HepG2 (cell line): ENCODE measurements around the gene CNOT10. TPM values are rescaled to one million over a fixed set of nuclear protein-coding genes. Genes with fewer than 3 reads are reported as not detected.

Experiments
- ATAC-seq: fragments of 200-7000 bp; cut with Tn5 transposase; 3 replicates; pipeline ENCODE4 v1.9.1; 2020; ENCODE audit warnings: mild to moderate bottlenecking, moderate library complexity
- BruUV-seq: library from RNA; stranded (reverse); fragments of 400-500 nt; replicated peaks from 2 replicates; lab custom pipeline; 2021; lab: Mats Ljungman, UMichigan
- CTCF ChIA-PET: fragments of 300-600 bp; formaldehyde crosslinking; extraction: SDS; loops from one replicate; lab custom pipeline; 2021; ENCODE audit warnings: low total read pairs, inconsistent platforms, low intra/inter-chr PET ratio; lab: Yijun Ruan, JAX
- POLR2A ChIA-PET: fragments of 350-600 bp; sonication (Branson Sonifier 250); formaldehyde crosslinking; loops from one replicate; lab custom pipeline; 2020; ENCODE audit warnings: antibody characterized with exemption, inconsistent platforms; lab: Yijun Ruan, JAX
- DNase-seq: peaks from one replicate; pipeline ENCODE4 v3.0.0-alpha.2; 2015; ENCODE audit warnings: low spot score
- FAIRE-seq: peaks from 3 replicates; lab custom pipeline; 2011; peaks lifted over from hg19 to GRCh38; lab: Jason Lieb, UNC
- H2AFZ ChIP-seq: one replicate; pipeline ENCODE4 v1.6.1; 2011; ENCODE audit warnings: low read length, inconsistent platforms
- H3K27ac ChIP-seq: fragments of 300-600 bp; 3 replicates; pipeline ENCODE4 v1.8.0; 2011; ENCODE audit warnings: mixed run types, mild to moderate bottlenecking, mixed read lengths, low read length, inconsistent platforms; ENCODE audit not compliant: insufficient read depth; ENCODE audit errors: extremely low read length
- H3K27me3 ChIP-seq, 2 experiments: fragments of 200-600 bp in 1 of 2; 2 replicates in 1 of 2; 3 replicates in 1 of 2; pipeline versions ENCODE4 v1.6.0 to v1.8.0; 2011; ENCODE audit warnings: low read length in 2 of 2, mild to moderate bottlenecking in 2 of 2, moderate library complexity in 2 of 2, inconsistent platforms in 1 of 2; ENCODE audit not compliant: insufficient read depth in 2 of 2, control insufficient read depth in 1 of 2
- H3K36me3 ChIP-seq, 2 experiments: fragments of 200-600 bp in 1 of 2; replicated peaks in 1 of 2; 2 replicates in 1 of 2; 3 replicates in 1 of 2; pipeline versions ENCODE4 v1.5.1 to v1.8.0; 2011; ENCODE audit warnings: low read length in 2 of 2, inconsistent platforms in 1 of 2; ENCODE audit not compliant: insufficient read depth in 2 of 2, control insufficient read depth in 1 of 2
- H3K4me1 ChIP-seq: 2 replicates; pipeline ENCODE4 v1.5.1; 2012; ENCODE audit warnings: low read length, inconsistent platforms; ENCODE audit not compliant: insufficient read depth
- H3K4me2 ChIP-seq: 2 replicates; pipeline ENCODE4 v1.6.0; 2011; ENCODE audit warnings: low read depth, low read length, inconsistent platforms
- H3K4me3 ChIP-seq, 3 experiments: fragments of 200-600 bp in 1 of 3; sonication (generic), shearing (Covaris generic) in 1 of 3; replicated peaks in 1 of 3; 2 replicates each; pipeline ENCODE4 v1.5.1; 2011 to 2016; ENCODE audit warnings: low read length in 3 of 3, inconsistent platforms in 2 of 3, low read depth in 2 of 3, mild to moderate bottlenecking in 2 of 3, control low read depth in 1 of 3, mixed read lengths in 1 of 3; ENCODE audit not compliant: insufficient read depth in 1 of 3
- H3K79me2 ChIP-seq: one replicate; pipeline ENCODE4 v1.6.1; 2011; ENCODE audit warnings: low read length, inconsistent platforms; ENCODE audit not compliant: insufficient read depth
- H3K9ac ChIP-seq: 2 replicates; pipeline ENCODE4 v1.6.0; 2011; ENCODE audit warnings: mild to moderate bottlenecking, low read depth, low read length, inconsistent platforms; ENCODE audit not compliant: insufficient read depth
- H3K9me3 ChIP-seq: 2 replicates; pipeline ENCODE4 v1.5.1; 2012; ENCODE audit warnings: mild to moderate bottlenecking, low read length
- H4K20me1 ChIP-seq: 2 replicates; pipeline ENCODE4 v1.6.0; 2011; ENCODE audit warnings: inconsistent platforms, mild to moderate bottlenecking, low read length, moderate library complexity; ENCODE audit not compliant: insufficient read depth
- ATAD3A ChIP-seq: sonication (generic); formaldehyde crosslinking; IDR thresholded peaks from 2 replicates; pipeline ENCODE4 v1.4.0; 2020; ENCODE audit warnings: missing genetic modification reagents
- GPN1 ChIP-seq: sonication (generic); formaldehyde crosslinking; IDR thresholded peaks from 2 replicates; pipeline ENCODE4 v1.5.1; 2020; ENCODE audit warnings: missing genetic modification reagents, borderline replicate concordance
- HMGXB3 ChIP-seq: sonication (generic); formaldehyde crosslinking; IDR thresholded peaks from 2 replicates; pipeline ENCODE4 v1.4.0; 2020; ENCODE audit warnings: missing genetic modification reagents, borderline replicate concordance
- RFXANK ChIP-seq: IDR thresholded peaks from 2 replicates; pipeline ENCODE4 v1.6.1; 2016
- SMC3 ChIP-seq: IDR thresholded peaks from 2 replicates; pipeline ENCODE4 v1.6.1; 2011; ENCODE audit warnings: low read length, improper control_type of control experiment
- TCF7L2 ChIP-seq: IDR thresholded peaks from 2 replicates; pipeline ENCODE4 v1.6.1; 2011; ENCODE audit warnings: mild to moderate bottlenecking, low read depth, low read length, moderate library complexity
- ZNF136 ChIP-seq: sonication (generic); formaldehyde crosslinking; IDR thresholded peaks from 2 replicates; pipeline ENCODE4 v1.8.1; 2022; ENCODE audit warnings: low read depth, mild to moderate bottlenecking, moderate library complexity, missing genetic modification reagents
- ZNF256 ChIP-seq: sonication (generic); formaldehyde crosslinking; conservative IDR thresholded peaks from 2 replicates; pipeline ENCODE4 v1.4.0; 2020; ENCODE audit warnings: missing genetic modification reagents
- ZNF558 ChIP-seq: sonication (generic); formaldehyde crosslinking; IDR thresholded peaks from 2 replicates; pipeline ENCODE4 v1.9.0; 2022; ENCODE audit warnings: mild to moderate bottlenecking, missing genetic modification reagents, borderline replicate concordance
- ZNF576 ChIP-seq: sonication (generic); formaldehyde crosslinking; IDR thresholded peaks from 2 replicates; pipeline ENCODE4 v1.4.0; 2020; ENCODE audit warnings: mild to moderate bottlenecking, missing genetic modification reagents
- ZNF772 ChIP-seq: sonication (generic); formaldehyde crosslinking; IDR thresholded peaks from 2 replicates; pipeline ENCODE4 v1.5.0; 2020; ENCODE audit warnings: mild to moderate bottlenecking, missing genetic modification reagents
- whole genome bisulfite sequencing: methylation state at CpG from one replicate; pipeline ENCODE4 v1.1.6; 2017; ENCODE audit warnings: low lambda C conversion rate; 5-methylcytosine and 5-hydroxymethylcytosine counted together
- in situ Hi-C: cut with HindIII; loops from 2 replicates; pipeline ENCODE4 v1.10.0; 2017; ENCODE audit warnings: low pct_unique_long_range_greater_than_20kb; ENCODE audit not compliant: extremely low pct_ligation_motif_present
- intact Hi-C: fragments of 100-400 bp; cut with micrococcal nuclease; formaldehyde crosslinking; loops from one replicate; pipeline ENCODE4 v1.10.0; 2022; ENCODE audit not compliant: unreplicated experiment
- polyA plus RNA-seq, 8 experiments: library from polyadenylated mRNA; depleted of rRNA in 3 of 8; stranded (reverse) in 7 of 8; unstranded in 1 of 8; fragments of >200 nt; fragmentation: Illumina TruSeq in 4 of 8; extraction: Trizol in 4 of 8; gene quantifications; 2 replicates each; pipeline versions ENCODE4 v1.2.1 to v1.2.3, GENCODE V29; 2011 to 2016; ENCODE audit warnings: low read depth in 4 of 8, missing spikeins in 1 of 8, mixed read lengths in 1 of 8; ENCODE audit not compliant: insufficient read depth in 1 of 8
- total RNA-seq, 5 experiments: library from RNA; depleted of rRNA; stranded (reverse); fragments of >200 nt; fragmentation: Illumina TruSeq; extraction: Trizol; gene quantifications; 2 replicates each; pipeline ENCODE4 v1.2.3, GENCODE V29; 2016; ENCODE audit warnings: low read depth in 1 of 5
- TF ChIP-seq, protein P1 (sequence below): sonication (generic); formaldehyde crosslinking; IDR thresholded peaks from 2 replicates; pipeline ENCODE4 v1.4.0; 2020; ENCODE audit warnings: low read depth, mild to moderate bottlenecking, missing genetic modification reagents
- TF ChIP-seq, protein P2 (sequence below): sonication (generic); formaldehyde crosslinking; IDR thresholded peaks from 2 replicates; pipeline ENCODE4 v1.4.0; 2020; ENCODE audit warnings: mild to moderate bottlenecking, missing genetic modification reagents, borderline replicate concordance

CNOT10 gene
- total and polyA plus RNA-seq, 2 of the 13 experiments (the other 11 are each of a cell fraction or from before 2014, with no cell fraction given), result 21.2 to 34.1 TPM

DNA sequence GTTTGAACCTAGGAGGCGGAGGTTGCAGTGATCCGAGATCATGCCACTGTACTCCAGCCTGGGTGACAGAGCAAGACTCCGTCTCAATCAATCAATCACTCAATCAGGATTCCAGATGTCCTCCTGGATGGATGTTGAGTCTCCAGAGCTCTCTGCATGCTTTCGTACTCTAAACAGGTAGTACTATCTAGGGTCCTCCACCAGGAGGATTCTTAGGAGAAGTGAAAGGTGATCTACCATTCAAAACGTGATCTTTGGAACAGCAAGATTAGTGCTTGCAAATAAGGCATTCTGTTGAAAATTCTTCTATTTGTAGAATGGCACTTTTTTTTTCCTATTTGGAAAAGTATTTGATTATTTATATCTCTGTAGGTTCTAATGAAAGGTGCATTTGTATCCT lies 34.3 kb downstream of the CNOT10 start:
- ATAC-seq (peak; percentile 69), DNase-seq (peak; percentile 19), FAIRE-seq (peak; percentile 8)
- H3K27ac ChIP-seq, result no peak overlapping the region
- ChIA-PET POLR2A (no interaction called here), CTCF (no interaction called here)
- no peaks in the 10 kb centered on the region for H4K20me1 ChIP-seq
- no TSS peak for BruUV-seq
- no peak overlapping the region for H2AFZ ChIP-seq
- no peak overlapping the region for H3K9ac ChIP-seq
- H3K4me1 ChIP-seq, result no peaks in the 10 kb centered on the region
- no peaks in the 10 kb centered on the region for H3K79me2 ChIP-seq
- no peaks in the 10 kb centered on the region for H3K27me3 ChIP-seq
- in situ Hi-C loops, result no loop called here
- H3K36me3 ChIP-seq, result peaks cover 3 to 26% of the 10 kb centered on the region in 2 experiments; a peak in 4 of 5 replicates
- no peak overlapping the region for H3K4me2 ChIP-seq
- intact Hi-C loops, result no loop called here
- H3K9me3 ChIP-seq, result no peaks in the 10 kb centered on the region
- H3K4me3 ChIP-seq, result no peak overlapping the region
- 89% methylated on average over 5 of the region's 5 CpGs for WGBS
- TF ChIP-seq ZNF558 (CRISPR knock-in tag) (no peak), SMC3 (no peak), ZNF772 (CRISPR knock-in tag) (no peak), HMGXB3 (CRISPR knock-in tag) (no peak), GPN1 (CRISPR knock-in tag) (no peak), ZNF576 (CRISPR knock-in tag) (no peak), ZNF136 (CRISPR knock-in tag) (no peak), TCF7L2 (no peak), ZNF256 (CRISPR knock-in tag) (no peak), RFXANK (CRISPR knock-in tag) (no peak), ATAD3A (CRISPR knock-in tag) (no peak)
- TF ChIP-seq, protein P1, sequence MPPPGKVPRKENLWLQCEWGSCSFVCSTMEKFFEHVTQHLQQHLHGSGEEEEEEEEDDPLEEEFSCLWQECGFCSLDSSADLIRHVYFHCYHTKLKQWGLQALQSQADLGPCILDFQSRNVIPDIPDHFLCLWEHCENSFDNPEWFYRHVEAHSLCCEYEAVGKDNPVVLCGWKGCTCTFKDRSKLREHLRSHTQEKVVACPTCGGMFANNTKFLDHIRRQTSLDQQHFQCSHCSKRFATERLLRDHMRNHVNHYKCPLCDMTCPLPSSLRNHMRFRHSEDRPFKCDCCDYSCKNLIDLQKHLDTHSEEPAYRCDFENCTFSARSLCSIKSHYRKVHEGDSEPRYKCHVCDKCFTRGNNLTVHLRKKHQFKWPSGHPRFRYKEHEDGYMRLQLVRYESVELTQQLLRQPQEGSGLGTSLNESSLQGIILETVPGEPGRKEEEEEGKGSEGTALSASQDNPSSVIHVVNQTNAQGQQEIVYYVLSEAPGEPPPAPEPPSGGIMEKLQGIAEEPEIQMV (CRISPR knock-in tag), result no peak
- TF ChIP-seq, protein P2, sequence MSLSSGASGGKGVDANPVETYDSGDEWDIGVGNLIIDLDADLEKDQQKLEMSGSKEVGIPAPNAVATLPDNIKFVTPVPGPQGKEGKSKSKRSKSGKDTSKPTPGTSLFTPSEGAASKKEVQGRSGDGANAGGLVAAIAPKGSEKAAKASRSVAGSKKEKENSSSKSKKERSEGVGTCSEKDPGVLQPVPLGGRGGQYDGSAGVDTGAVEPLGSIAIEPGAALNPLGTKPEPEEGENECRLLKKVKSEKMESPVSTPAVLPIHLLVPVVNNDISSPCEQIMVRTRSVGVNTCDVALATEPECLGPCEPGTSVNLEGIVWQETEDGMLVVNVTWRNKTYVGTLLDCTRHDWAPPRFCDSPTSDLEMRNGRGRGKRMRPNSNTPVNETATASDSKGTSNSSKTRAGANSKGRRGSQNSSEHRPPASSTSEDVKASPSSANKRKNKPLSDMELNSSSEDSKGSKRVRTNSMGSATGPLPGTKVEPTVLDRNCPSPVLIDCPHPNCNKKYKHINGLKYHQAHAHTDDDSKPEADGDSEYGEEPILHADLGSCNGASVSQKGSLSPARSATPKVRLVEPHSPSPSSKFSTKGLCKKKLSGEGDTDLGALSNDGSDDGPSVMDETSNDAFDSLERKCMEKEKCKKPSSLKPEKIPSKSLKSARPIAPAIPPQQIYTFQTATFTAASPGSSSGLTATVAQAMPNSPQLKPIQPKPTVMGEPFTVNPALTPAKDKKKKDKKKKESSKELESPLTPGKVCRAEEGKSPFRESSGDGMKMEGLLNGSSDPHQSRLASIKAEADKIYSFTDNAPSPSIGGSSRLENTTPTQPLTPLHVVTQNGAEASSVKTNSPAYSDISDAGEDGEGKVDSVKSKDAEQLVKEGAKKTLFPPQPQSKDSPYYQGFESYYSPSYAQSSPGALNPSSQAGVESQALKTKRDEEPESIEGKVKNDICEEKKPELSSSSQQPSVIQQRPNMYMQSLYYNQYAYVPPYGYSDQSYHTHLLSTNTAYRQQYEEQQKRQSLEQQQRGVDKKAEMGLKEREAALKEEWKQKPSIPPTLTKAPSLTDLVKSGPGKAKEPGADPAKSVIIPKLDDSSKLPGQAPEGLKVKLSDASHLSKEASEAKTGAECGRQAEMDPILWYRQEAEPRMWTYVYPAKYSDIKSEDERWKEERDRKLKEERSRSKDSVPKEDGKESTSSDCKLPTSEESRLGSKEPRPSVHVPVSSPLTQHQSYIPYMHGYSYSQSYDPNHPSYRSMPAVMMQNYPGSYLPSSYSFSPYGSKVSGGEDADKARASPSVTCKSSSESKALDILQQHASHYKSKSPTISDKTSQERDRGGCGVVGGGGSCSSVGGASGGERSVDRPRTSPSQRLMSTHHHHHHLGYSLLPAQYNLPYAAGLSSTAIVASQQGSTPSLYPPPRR (CRISPR knock-in tag), result no peak
